Activated CD4-positive, alpha-beta T cell treated with anti-CD3 and anti-CD28 coated beads, Interleukin-2, amount 10 ng/mL, durations not matched to agents 7 days and 5 days (primary cell): ENCODE results near the gene GRIA4. TPM values are rescaled to one million over a fixed set of nuclear protein-coding genes. Genes with fewer than 3 reads are reported as not detected.

Experiments used
- CTCF ChIA-PET: fragments of 350-600 bp; sonication (Branson Sonifier 250); formaldehyde crosslinking; loops from one replicate; lab custom pipeline; 2021; ENCODE audit warnings: antibody characterized with exemption; lab: Charles Lee
- POLR2A ChIA-PET: fragments of 350-600 bp; sonication (Branson Sonifier 250); formaldehyde crosslinking; loops from one replicate; lab custom pipeline; 2021; ENCODE audit warnings: antibody characterized with exemption; lab: Charles Lee
- DNase-seq: peaks from one replicate; pipeline ENCODE4 v3.0.0-alpha.2; 2020
- H3K27ac Mint-ChIP-seq: one replicate; pipeline ENCODE4 v1.8.0; 2021; ENCODE audit warnings: mild to moderate bottlenecking, moderate library complexity, mixed read lengths
- H3K27me3 Mint-ChIP-seq: one replicate; pipeline ENCODE4 v1.8.0; 2021; ENCODE audit warnings: mixed read lengths
- H3K36me3 Mint-ChIP-seq: one replicate; pipeline ENCODE4 v1.8.0; 2021; ENCODE audit warnings: low read depth, mixed read lengths
- H3K4me1 Mint-ChIP-seq: one replicate; pipeline ENCODE4 v1.8.0; 2021; ENCODE audit warnings: mixed read lengths
- H3K4me3 Mint-ChIP-seq: one replicate; pipeline ENCODE4 v1.8.0; 2021; ENCODE audit warnings: mild to moderate bottlenecking, moderate library complexity, mixed read lengths
- H3K9me3 Mint-ChIP-seq: one replicate; pipeline ENCODE4 v1.8.0; 2021; ENCODE audit warnings: mixed read lengths
- total RNA-seq, 2 experiments: library from RNA; stranded (reverse); gene quantifications; one replicate each; pipeline ENCODE4 v1.2.3, GENCODE V29; 2021

The GRIA4 gene
- total RNA-seq, 2 experiments from 2014 or later: not detected

DNA sequence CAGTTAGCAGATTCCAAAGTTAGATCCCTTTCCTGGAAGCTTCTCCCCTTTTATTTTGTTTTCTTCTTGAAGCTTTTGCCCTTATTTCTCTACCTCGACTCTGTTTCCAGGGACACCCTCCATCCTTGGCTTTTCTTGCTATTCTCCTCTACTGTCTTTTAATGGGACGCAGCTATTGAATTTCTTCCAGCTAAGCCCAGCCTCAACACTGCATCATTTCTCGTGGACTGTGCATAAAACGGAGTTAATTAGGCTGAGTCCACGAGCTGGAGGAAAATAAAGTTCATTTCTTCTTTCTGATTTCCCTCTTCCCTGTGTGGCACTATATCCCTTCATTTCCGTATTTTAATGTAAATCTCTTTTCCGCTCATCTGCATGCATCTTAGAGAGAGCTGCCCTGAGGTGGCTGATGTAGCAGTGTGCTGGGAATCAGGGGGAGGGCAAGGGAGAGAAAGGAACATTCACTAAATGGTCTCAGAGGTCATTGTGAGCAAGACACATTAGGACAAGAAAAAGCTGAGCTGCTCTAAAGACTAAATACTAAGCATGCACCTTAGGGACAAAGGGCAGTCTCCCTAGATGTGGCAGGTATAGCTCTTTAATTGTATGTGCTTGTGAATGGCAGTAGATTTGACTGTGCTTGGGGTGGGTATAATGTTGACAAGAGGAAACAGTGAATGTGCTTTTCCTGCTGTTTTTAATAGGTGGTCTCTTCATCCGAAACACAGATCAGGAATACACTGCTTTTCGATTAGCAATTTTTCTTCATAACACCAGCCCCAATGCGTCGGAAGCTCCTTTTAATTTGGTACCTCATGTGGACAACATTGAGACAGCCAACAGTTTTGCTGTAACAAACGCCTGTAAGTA is 1.9 kb downstream of the GRIA4 start:
- no peak for DNase-seq
- ChIA-PET CTCF (no interaction called here), POLR2A (no interaction called here)
- no peaks in the 10 kb centered on the region for H3K4me1 Mint-ChIP-seq
- no peak overlapping the region for H3K4me3 Mint-ChIP-seq
- no peaks in the 10 kb centered on the region for H3K9me3 Mint-ChIP-seq
- H3K27me3 Mint-ChIP-seq: peaks cover 41% of the 10 kb centered on the region
- H3K36me3 Mint-ChIP-seq: no peaks in the 10 kb centered on the region
- no peak overlapping the region for H3K27ac Mint-ChIP-seq

DNA sequence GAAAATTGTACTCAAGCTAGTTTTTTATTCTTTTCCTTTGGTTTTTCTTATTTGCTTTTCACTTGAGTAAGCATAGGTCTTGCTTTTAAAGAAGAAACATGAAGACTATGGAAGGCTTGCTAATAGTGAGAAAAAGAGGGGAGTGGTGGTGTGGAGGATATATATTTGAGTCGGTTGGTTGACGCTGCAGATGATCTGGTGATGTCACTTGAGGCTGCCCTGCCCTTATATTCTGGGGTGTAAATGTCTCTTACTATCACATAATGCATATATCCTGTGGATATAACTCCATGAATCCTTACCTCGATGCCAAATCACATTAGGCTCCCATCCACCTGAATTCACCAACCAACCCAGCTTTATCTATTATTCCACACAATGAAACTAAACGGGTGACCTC is 2.9 kb downstream of the GRIA4 start:
- Mint-ChIP-seq H3K36me3 (no peaks in the 10 kb centered on the region), H3K27me3 (peaks cover 39% of the 10 kb centered on the region), H3K9me3 (no peaks in the 10 kb centered on the region), H3K27ac (no peak overlapping the region), H3K4me3 (no peak overlapping the region), H3K4me1 (no peaks in the 10 kb centered on the region)
- CTCF ChIA-PET: no interaction called here
- DNase-seq: no peak
- POLR2A ChIA-PET: no interaction called here

DNA sequence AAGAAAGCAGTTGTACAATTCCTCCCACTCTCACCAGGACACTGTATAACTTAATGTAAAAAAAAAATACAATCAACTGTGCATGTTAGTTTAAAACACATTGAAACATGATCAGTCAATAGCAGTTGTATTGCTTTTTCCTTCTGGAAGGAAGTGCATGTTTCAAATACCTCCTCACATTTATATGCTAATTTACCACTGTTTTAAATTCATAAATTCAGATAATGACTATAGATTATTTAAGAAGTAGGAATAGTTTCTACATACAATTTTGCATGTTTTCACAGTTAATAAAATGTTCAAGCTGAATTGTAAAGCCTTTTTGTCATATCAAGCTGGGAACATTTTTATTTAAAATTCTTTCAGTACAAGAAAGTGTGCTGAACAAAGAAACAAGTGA is 3.3 kb downstream of the GRIA4 start:
- H3K36me3 Mint-ChIP-seq: no peaks in the 10 kb centered on the region
- CTCF ChIA-PET: no interaction called here
- H3K4me3 Mint-ChIP-seq: no peak overlapping the region
- no peaks in the 10 kb centered on the region for H3K4me1 Mint-ChIP-seq
- no peaks in the 10 kb centered on the region for H3K9me3 Mint-ChIP-seq
- peaks cover 39% of the 10 kb centered on the region for H3K27me3 Mint-ChIP-seq
- no peak overlapping the region for H3K27ac Mint-ChIP-seq
- POLR2A ChIA-PET: no interaction called here
- no peak for DNase-seq

DNA sequence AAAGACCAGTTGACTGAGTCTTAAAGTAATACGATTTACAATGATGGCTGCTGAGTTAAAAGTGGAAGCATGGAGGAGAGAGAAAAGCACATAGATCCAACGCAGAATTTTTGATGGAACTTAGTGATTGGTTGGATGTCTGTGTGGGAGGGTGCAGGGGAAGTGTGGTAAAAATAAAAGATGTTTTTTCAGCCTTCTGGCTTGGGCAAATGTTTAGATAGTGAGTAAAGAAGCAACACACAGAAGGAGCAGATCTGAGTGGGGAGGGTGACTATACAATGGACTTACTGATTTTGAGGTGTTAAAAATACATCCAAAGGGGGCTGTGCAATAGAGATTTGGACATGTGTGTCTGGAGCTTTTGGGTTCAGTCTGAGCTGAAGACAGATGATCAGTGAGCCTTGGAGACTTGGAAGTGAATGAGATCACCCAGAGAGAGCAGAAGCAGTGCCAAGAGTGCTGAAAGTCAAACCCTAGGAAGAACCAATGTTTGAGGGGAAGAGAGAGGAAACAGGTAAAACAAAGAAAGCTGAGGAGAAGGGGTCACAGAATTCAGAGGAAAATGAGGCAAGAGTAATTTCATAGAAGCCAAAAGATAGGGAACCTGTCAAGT is 8.6 kb downstream of the GRIA4 start:
- no peak for DNase-seq
- Mint-ChIP-seq H3K36me3 (no peaks in the 10 kb centered on the region), H3K4me1 (no peaks in the 10 kb centered on the region), H3K9me3 (no peaks in the 10 kb centered on the region), H3K4me3 (no peak overlapping the region), H3K27me3 (no peaks in the 10 kb centered on the region), H3K27ac (no peak overlapping the region)
- ChIA-PET CTCF (no interaction called here), POLR2A (no interaction called here)

DNA sequence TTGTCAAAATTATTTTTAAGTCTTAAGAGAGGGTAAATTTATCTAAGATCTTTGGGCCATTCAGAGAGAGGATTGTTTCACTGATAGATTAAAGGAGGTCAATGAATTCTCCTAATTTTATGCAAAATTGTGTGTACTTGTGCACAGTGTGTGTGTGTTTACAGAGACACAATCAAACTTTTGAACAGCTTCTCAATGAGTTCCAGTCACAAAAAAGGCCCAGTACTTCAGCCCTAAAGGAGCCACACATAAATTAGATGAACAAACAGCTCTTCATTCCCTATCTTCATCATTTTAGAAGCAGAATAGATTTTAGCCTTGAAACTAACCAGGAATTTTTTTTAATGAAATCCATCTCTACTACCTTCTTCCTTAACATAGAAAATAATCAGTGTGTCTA is 9.7 kb downstream of the GRIA4 start:
- no peak for DNase-seq
- Mint-ChIP-seq H3K27me3 (no peaks in the 10 kb centered on the region), H3K36me3 (no peaks in the 10 kb centered on the region), H3K4me1 (no peaks in the 10 kb centered on the region), H3K4me3 (no peak overlapping the region), H3K27ac (no peak overlapping the region), H3K9me3 (no peaks in the 10 kb centered on the region)
- ChIA-PET CTCF (no interaction called here), POLR2A (no interaction called here)

DNA sequence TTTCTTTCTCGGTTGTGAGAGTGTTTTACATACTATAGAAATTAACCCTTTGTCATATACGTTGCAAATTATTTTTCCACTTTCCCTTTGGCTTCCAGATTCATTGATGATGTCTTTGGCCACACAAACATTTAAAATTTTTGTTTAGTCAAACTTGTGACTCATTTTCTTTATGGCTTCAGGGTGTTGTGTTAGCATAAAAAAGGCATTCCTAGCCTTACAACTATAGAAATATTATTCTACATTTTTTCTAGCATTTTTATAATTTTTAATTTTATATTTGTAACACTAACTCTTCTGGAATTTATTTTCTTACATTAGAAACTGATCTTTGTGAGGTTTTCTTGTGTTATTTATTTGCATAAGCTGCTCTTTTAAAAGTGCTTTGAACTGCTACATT is 12.1 kb downstream of the GRIA4 start:
- no peak overlapping the region for H3K27ac Mint-ChIP-seq
- CTCF ChIA-PET: no interaction called here

DNA sequence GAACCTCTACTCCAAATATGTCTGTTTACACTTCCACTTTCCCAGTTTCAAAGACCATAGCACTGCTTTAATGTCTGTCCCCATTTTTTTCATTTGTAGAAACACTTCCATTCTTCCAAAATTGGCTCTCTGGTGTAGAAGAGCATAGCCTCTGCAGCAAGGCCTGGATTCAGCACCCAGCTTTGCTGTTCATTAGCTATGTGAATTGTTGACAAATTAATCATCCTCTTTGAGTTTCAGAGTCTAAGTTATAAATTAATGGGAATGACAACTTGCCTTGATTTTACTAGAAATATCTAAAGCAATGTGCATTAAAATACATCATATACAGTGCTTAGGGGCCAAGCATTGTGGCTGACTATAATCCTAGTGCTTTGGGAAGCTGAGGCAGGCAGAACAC is 22.4 kb downstream of the GRIA4 start:
- Mint-ChIP-seq H3K36me3 (no peaks in the 10 kb centered on the region), H3K4me3 (no peak overlapping the region), H3K27ac (no peak overlapping the region), H3K27me3 (no peaks in the 10 kb centered on the region), H3K9me3 (no peaks in the 10 kb centered on the region), H3K4me1 (no peaks in the 10 kb centered on the region)
- ChIA-PET POLR2A (no interaction called here), CTCF (no interaction called here)
- no peak for DNase-seq

More for the DNA sequence above, 12.1 kb downstream of the GRIA4 start:
- H3K4me1 Mint-ChIP-seq: no peaks in the 10 kb centered on the region
- no peak for DNase-seq
- POLR2A ChIA-PET: no interaction called here
- no peak overlapping the region for H3K4me3 Mint-ChIP-seq
- H3K27me3 Mint-ChIP-seq: no peaks in the 10 kb centered on the region
- no peaks in the 10 kb centered on the region for H3K9me3 Mint-ChIP-seq
- no peaks in the 10 kb centered on the region for H3K36me3 Mint-ChIP-seq

DNA sequence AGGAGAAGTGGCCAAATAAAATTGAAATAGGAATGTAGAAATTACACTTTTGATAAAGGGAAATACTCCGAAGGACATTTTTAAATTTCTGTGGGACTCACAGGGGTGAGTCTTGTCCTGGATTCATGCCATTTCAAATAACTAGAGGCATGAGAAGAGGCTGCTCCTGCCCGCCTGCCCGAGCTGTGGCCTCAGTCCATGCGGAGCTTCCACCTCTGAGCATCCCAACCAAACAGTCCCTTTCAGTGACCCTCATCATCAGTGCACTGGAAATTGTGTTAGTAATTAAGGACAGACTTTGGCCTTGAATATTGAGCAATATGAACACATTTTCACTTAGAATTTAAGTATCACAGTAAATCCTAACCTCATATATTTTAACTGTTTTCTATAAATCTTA is 25.6 kb downstream of the GRIA4 start:
- no peaks in the 10 kb centered on the region for H3K36me3 Mint-ChIP-seq
- DNase-seq: no peak
- no peak overlapping the region for H3K4me3 Mint-ChIP-seq
- ChIA-PET POLR2A (no interaction called here), CTCF (no interaction called here)
- no peaks in the 10 kb centered on the region for H3K27me3 Mint-ChIP-seq
- no peak overlapping the region for H3K27ac Mint-ChIP-seq
- no peaks in the 10 kb centered on the region for H3K9me3 Mint-ChIP-seq
- H3K4me1 Mint-ChIP-seq: no peaks in the 10 kb centered on the region

DNA sequence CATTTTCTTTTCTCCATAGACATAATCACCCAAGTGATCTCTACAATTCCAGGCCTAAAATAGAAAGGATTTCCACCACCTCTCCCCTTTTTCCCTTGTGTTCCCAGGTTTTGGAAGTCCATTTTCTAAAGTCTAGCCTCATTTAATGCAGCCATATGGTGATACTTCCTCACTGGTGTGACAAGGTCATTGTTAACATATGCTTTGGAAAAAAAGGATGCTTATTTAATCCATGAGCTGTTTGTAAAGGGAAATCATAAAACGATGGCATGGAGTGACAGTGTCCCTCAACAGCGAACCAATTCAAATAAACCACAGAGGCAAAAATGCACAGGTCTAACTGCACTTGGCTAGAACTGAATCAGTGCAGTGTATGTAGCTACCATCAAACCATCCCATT is 26.6 kb downstream of the GRIA4 start:
- no peak for DNase-seq
- Mint-ChIP-seq H3K4me3 (no peak overlapping the region), H3K36me3 (no peaks in the 10 kb centered on the region), H3K27ac (no peak overlapping the region), H3K27me3 (no peaks in the 10 kb centered on the region), H3K9me3 (no peaks in the 10 kb centered on the region), H3K4me1 (no peaks in the 10 kb centered on the region)
- ChIA-PET POLR2A (no interaction called here), CTCF (no interaction called here)

DNA sequence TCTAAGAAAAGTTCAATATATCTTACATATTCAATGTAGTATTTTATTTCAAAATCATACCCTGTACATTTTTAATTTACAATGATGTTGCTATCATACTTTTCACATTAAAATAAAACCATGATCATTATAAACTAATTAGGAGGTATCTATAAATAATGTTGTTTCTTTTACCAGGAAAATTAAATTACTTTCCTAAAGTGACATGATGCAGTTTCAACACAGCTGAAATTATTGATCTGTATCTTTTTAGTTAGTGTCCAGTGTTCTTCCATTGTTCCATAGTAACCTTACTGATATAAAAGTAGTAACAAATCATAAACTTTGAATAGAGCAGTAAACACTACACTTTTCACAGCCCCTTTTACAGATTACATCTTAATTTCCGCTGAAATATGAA is 29.7 kb downstream of the GRIA4 start:
- POLR2A ChIA-PET: no interaction called here
- no peaks in the 10 kb centered on the region for H3K4me1 Mint-ChIP-seq
- no peak overlapping the region for H3K27ac Mint-ChIP-seq
- CTCF ChIA-PET: no interaction called here
- H3K9me3 Mint-ChIP-seq: no peaks in the 10 kb centered on the region
- no peak overlapping the region for H3K4me3 Mint-ChIP-seq
- no peak for DNase-seq
- H3K27me3 Mint-ChIP-seq: no peaks in the 10 kb centered on the region
- H3K36me3 Mint-ChIP-seq: no peaks in the 10 kb centered on the region

DNA sequence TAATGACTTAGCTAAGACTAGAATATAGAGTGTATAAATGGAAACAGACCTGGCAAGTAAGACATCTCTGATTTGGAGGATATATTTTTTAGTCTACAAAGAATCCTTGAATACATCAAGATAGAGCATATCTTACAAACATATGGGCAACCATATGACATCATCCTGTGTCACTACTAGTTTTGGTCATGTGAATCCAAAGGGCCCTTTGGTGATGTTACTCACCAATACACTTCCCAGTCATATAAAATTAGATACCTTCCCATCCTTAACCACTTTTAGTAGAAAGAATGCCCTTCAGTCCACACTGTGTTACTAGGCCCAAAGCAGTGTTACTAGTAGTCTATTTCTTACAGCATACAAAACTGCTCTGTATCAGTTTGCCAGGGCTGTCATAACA is 31.6 kb downstream of the GRIA4 start:
- H3K36me3 Mint-ChIP-seq: no peaks in the 10 kb centered on the region
- POLR2A ChIA-PET: no interaction called here
- no peaks in the 10 kb centered on the region for H3K9me3 Mint-ChIP-seq
- no peaks in the 10 kb centered on the region for H3K27me3 Mint-ChIP-seq
- H3K4me1 Mint-ChIP-seq: no peaks in the 10 kb centered on the region
- no peak for DNase-seq
- CTCF ChIA-PET: no interaction called here
- no peak overlapping the region for H3K4me3 Mint-ChIP-seq
- no peak overlapping the region for H3K27ac Mint-ChIP-seq

DNA sequence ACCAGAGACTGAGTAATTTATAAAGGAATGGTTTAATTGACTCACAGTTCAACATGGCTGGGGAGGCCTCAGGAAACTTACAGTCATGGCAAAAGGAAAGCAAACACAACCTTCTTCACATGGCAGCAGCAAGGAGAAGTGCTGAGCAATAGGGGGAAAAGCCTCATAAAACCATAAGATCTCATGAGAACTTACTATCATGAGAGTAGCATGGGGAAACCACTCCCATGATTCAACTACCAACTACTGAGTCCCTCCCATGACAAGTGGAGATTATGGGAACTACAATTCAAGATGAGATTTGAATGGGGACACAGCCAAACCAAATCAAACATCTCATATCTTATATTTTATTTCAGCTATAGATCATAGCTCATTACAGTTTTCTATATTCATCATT is 33.0 kb downstream of the GRIA4 start:
- no peak for DNase-seq
- H3K4me3 Mint-ChIP-seq: no peak overlapping the region
- H3K36me3 Mint-ChIP-seq: no peaks in the 10 kb centered on the region
- no peaks in the 10 kb centered on the region for H3K27me3 Mint-ChIP-seq
- H3K9me3 Mint-ChIP-seq: no peaks in the 10 kb centered on the region
- H3K4me1 Mint-ChIP-seq: no peaks in the 10 kb centered on the region
- no peak overlapping the region for H3K27ac Mint-ChIP-seq
- POLR2A ChIA-PET: no interaction called here
- CTCF ChIA-PET: no interaction called here

DNA sequence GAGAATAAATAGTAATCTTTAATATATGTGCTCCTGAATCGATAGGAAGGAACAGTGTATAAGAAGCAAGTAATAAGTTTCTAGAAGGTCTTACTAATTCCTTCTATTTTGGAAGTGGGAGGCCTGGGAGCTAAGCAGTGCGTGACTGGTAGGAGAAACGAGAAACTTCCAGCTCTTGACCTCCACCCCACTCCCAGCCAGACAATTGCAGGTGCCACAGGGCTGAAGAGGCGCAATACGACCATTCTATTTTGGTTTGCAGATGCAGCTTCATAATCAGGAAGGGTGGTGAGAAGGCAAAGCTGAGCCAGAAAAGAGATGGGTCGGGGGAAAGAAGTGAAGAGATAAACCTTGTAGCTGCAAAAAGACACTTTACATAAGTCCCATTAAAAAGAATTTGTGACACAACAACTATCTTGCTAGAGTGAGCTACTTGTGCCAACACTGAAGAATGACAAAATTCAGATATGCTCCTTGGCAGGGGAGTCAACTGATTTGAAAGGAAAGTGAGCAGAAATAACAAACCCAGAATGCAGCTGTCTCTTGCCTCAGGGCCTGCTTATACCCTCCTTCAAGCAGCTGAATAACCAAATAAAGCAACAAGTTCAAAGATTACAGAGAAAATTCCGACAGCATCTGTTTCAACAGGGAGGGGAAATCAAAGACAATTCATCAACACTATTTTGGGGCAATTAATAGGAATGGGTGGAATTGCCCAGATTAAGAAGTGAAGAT is 35.1 kb downstream of the GRIA4 start:
- Mint-ChIP-seq H3K27me3 (no peaks in the 10 kb centered on the region), H3K36me3 (no peaks in the 10 kb centered on the region), H3K4me3 (no peak overlapping the region), H3K27ac (no peak overlapping the region), H3K4me1 (no peaks in the 10 kb centered on the region), H3K9me3 (no peaks in the 10 kb centered on the region)
- POLR2A ChIA-PET: no interaction called here
- DNase-seq: no peak
- CTCF ChIA-PET: no interaction called here
